Stromal cell of bone marrow (primary cell): Measurements from ENCODE around the gene BHLHE40.
A peak's percentile ranks its signal among the peaks of the same experiment; 100 is the strongest.
"Not testable (repeated sequence)": the region's sequence is repeated elsewhere in the genome, so short reads cannot be mapped to it uniquely, and the experiment has no call there.

Source experiments
- DNase-seq: peaks from one replicate; pipeline ENCODE4 v3.0.0-alpha.2; 2012; ENCODE audit warnings: low read depth

The BHLHE40 gene

GRCh38 chr3:4963669-4964570, 15.3 kb upstream of the BHLHE40 start:
- DNase-seq = no peak

- not testable (repeated sequence) for DNase-seq
These were observed 13.2 kb upstream of the BHLHE40 start for GRCh38 chr3:4966006-4966405.

GRCh38 chr3:4967683-4968082, 11.6 kb upstream of the BHLHE40 start:
- DNase-seq = not testable (repeated sequence)

GRCh38 chr3:4971437-4971836, 7.8 kb upstream of the BHLHE40 start:
- not testable (repeated sequence) for DNase-seq

GRCh38 chr3:4971838-4972237, 7.4 kb upstream of the BHLHE40 start:
- DNase-seq = no peak

- no peak for DNase-seq
These were observed 6.3 kb upstream of the BHLHE40 start for GRCh38 chr3:4972652-4973643.

GRCh38 chr3:4974154-4974553, 5.1 kb upstream of the BHLHE40 start:
- no peak for DNase-seq

- DNase-seq = no peak
These were observed 3.1 kb upstream of the BHLHE40 start for GRCh38 chr3:4976109-4976508.

- DNase-seq = peak; percentile 94
These were observed 2.0 kb upstream of the BHLHE40 start for GRCh38 chr3:4977001-4977852.

- no peak for DNase-seq
These were observed 1.4 kb upstream of the BHLHE40 start for GRCh38 chr3:4977853-4978203.

GRCh38 chr3:4978204-4978965, 852 bp upstream of the BHLHE40 start:
- peak; percentile 97 for DNase-seq

- DNase-seq = peak; percentile 97
These were observed 240 bp upstream of the BHLHE40 start for GRCh38 chr3:4978966-4979427.

GRCh38 chr3:4980229-4981203, 1.3 kb downstream of the BHLHE40 start:
- peak; percentile 87 for DNase-seq

- DNase-seq = no peak
These were observed 2.0 kb downstream of the BHLHE40 start for GRCh38 chr3:4981294-4981664.

GRCh38 chr3:4981665-4982494, 2.6 kb downstream of the BHLHE40 start:
- DNase-seq = peak; percentile 59

GRCh38 chr3:4982773-4983738, 3.8 kb downstream of the BHLHE40 start:
- DNase-seq = no peak

GRCh38 chr3:4983739-4984510, 4.7 kb downstream of the BHLHE40 start:
- peak; percentile 81 for DNase-seq
